ENCODE results near the gene CTSC. TPM values are rescaled to one million over a fixed set of nuclear protein-coding genes. Genes with fewer than 3 reads are reported as not detected.

Gene CTSC
- total RNA-seq, 1 experiment from 2014 or later = 250 TPM

GRCh38 chr11:88383447-88383846 lies 45.9 kb upstream of the CTSC start:
- H3K27me3 ChIP-seq (replicated peaks; ENCODE audit: control insufficient read depth, insufficient read depth, low read length) = no peaks in the 10 kb centered on the region
- H3K4me3 ChIP-seq (ENCODE audit: low read depth, low read length) = no peak overlapping the region
- H3K9me3 Mint-ChIP-seq (ENCODE audit: unreplicated experiment) = no peaks in the 10 kb centered on the region
- no peaks in the 10 kb centered on the region for H3K9me3 ChIP-seq
- no peak overlapping the region for H3K4me3 Mint-ChIP-seq (ENCODE audit: unreplicated experiment)
- no peaks in the 10 kb centered on the region for H3K27me3 Mint-ChIP-seq (ENCODE audit: insufficient read depth, unreplicated experiment)
- ChIA-PET POLR2A (no interaction called here), CTCF (no interaction called here)
- peaks cover 5% of the 10 kb centered on the region; the same call in 1 of the 2 replicates for H3K4me1 ChIP-seq
- H3K4me1 Mint-ChIP-seq (ENCODE audit: low read depth, unreplicated experiment) = peaks cover 10% of the 10 kb centered on the region
- no peaks in the 10 kb centered on the region for H3K36me3 ChIP-seq (ENCODE audit: control insufficient read depth, insufficient read depth, low read length)
- no peak overlapping the region for H3K27ac Mint-ChIP-seq (ENCODE audit: unreplicated experiment)
- TF ChIP-seq CTCF (IDR thresholded peaks at IDR 0.05; ENCODE audit: insufficient read depth in 1 of 2, low read depth in 1 of 2, low read length in 1 of 2, severe bottlenecking in 1 of 2, unreplicated experiment in 1 of 2) = no peak
- no TSS peak for BruUV-seq (replicated peaks)
- no peaks in the 10 kb centered on the region for H3K36me3 Mint-ChIP-seq (ENCODE audit: insufficient read depth, unreplicated experiment)
- intact Hi-C loops (cut with micrococcal nuclease; ENCODE audit: unreplicated experiment) = no loop called here
- no peak for DNase-seq

GRCh38 chr11:88379130-88379529 lies 41.6 kb upstream of the CTSC start:
- Histone ChIP-seq H3K9me3 (no peaks in the 10 kb centered on the region), H3K36me3 (ENCODE audit: control insufficient read depth, insufficient read depth, low read length) (no peaks in the 10 kb centered on the region), H3K4me3 (ENCODE audit: low read depth, low read length) (no peak overlapping the region), H3K27me3 (replicated peaks; ENCODE audit: control insufficient read depth, insufficient read depth, low read length) (no peaks in the 10 kb centered on the region), H3K4me1 (peaks cover 1% of the 10 kb centered on the region; the same call in 1 of the 2 replicates)
- no peak overlapping the region for H3K4me3 Mint-ChIP-seq (ENCODE audit: unreplicated experiment)
- POLR2A ChIA-PET = no interaction called here
- no peaks in the 10 kb centered on the region for H3K36me3 Mint-ChIP-seq (ENCODE audit: insufficient read depth, unreplicated experiment)
- CTCF ChIA-PET = no interaction called here
- no peak for DNase-seq
- no peaks in the 10 kb centered on the region for H3K27me3 Mint-ChIP-seq (ENCODE audit: insufficient read depth, unreplicated experiment)
- H3K9me3 Mint-ChIP-seq (ENCODE audit: unreplicated experiment) = no peaks in the 10 kb centered on the region
- no TSS peak for BruUV-seq (replicated peaks)
- H3K4me1 Mint-ChIP-seq (ENCODE audit: low read depth, unreplicated experiment) = peaks cover 4% of the 10 kb centered on the region
- H3K27ac Mint-ChIP-seq (ENCODE audit: unreplicated experiment) = no peak overlapping the region
- intact Hi-C loops (cut with micrococcal nuclease; ENCODE audit: unreplicated experiment) = no loop called here
- TF ChIP-seq CTCF (IDR thresholded peaks at IDR 0.05; ENCODE audit: insufficient read depth in 1 of 2, low read depth in 1 of 2, low read length in 1 of 2, severe bottlenecking in 1 of 2, unreplicated experiment in 1 of 2) = no peak

- CTCF ChIA-PET = no interaction called here
- intact Hi-C loops (cut with micrococcal nuclease; ENCODE audit: unreplicated experiment) = no loop called here
- no peak for DNase-seq
- H3K4me1 ChIP-seq = no peaks in the 10 kb centered on the region
- POLR2A ChIA-PET = no interaction called here
- Mint-ChIP-seq H3K9me3 (ENCODE audit: unreplicated experiment) (no peaks in the 10 kb centered on the region), H3K27ac (ENCODE audit: unreplicated experiment) (no peak overlapping the region), H3K4me1 (ENCODE audit: low read depth, unreplicated experiment) (no peaks in the 10 kb centered on the region), H3K27me3 (ENCODE audit: insufficient read depth, unreplicated experiment) (no peaks in the 10 kb centered on the region), H3K36me3 (ENCODE audit: insufficient read depth, unreplicated experiment) (no peaks in the 10 kb centered on the region), H3K4me3 (ENCODE audit: unreplicated experiment) (no peak overlapping the region)
- no peaks in the 10 kb centered on the region for H3K36me3 ChIP-seq (ENCODE audit: control insufficient read depth, insufficient read depth, low read length)
- BruUV-seq (replicated peaks) = no TSS peak
- no peaks in the 10 kb centered on the region for H3K27me3 ChIP-seq (replicated peaks; ENCODE audit: control insufficient read depth, insufficient read depth, low read length)
- H3K9me3 ChIP-seq = no peaks in the 10 kb centered on the region
- no peak overlapping the region for H3K4me3 ChIP-seq (ENCODE audit: low read depth, low read length)
- no peak for TF ChIP-seq CTCF (IDR thresholded peaks at IDR 0.05; ENCODE audit: insufficient read depth in 1 of 2, low read depth in 1 of 2, low read length in 1 of 2, severe bottlenecking in 1 of 2, unreplicated experiment in 1 of 2)
Measured at GRCh38 chr11:88378422-88379066, 41.0 kb upstream of the CTSC start.

All from Caco-2 (cell line).